ENCODE data around the gene HIGD2B.
"Not testable (repeated sequence)": the region's sequence is repeated elsewhere in the genome, so short reads cannot be mapped to it uniquely, and the experiment has no call there.

HIGD2B gene

DNA sequence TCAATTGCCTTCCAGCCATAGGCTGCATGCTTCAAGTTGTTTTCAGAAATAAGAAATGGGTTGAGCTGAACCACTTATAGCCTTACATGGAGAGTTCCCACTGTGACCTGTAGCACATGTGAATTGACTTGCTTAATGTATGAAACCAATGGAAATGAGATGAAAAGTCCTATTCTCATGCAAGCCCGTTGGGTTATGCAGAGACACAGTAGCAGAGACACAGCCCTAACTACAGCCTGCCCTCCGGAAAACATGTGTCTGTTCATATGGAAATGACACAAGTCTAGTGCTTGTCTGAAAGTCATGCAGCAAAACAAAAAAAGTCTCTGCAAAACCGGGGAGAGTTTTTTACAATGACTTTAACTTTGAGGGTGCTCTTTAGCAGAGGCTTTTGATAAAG lies 14.5 kb downstream of the HIGD2B start:
- no peak for DNase-seq

GRCh38 chr15:72670656-72671352 lies 15.2 kb downstream of the HIGD2B start:
- DNase-seq = not testable (repeated sequence)

DNA sequence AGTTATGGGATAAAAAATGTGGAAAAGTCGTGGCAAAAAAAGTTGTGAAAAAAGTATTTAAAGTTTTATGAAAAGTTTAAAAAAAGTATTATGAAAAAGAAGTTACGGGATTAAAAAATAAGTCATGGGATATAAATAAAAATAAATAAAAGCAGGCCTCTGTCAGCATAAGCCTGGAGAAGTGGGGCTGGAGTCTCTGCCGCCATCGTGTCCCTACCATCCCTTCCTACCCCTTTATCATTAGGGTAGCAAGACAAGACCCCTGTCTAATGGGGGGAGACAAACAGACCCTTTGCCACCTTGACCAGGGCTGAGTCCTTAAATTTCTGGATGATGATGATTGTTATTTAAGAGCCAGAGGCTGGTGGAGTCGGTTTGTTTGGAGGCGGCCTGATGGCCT lies 16.2 kb downstream of the HIGD2B start:
- not testable (repeated sequence) for DNase-seq

- not testable (repeated sequence) for DNase-seq
Measured at GRCh38 chr15:72665706-72666105, 20.3 kb downstream of the HIGD2B start.

DNA sequence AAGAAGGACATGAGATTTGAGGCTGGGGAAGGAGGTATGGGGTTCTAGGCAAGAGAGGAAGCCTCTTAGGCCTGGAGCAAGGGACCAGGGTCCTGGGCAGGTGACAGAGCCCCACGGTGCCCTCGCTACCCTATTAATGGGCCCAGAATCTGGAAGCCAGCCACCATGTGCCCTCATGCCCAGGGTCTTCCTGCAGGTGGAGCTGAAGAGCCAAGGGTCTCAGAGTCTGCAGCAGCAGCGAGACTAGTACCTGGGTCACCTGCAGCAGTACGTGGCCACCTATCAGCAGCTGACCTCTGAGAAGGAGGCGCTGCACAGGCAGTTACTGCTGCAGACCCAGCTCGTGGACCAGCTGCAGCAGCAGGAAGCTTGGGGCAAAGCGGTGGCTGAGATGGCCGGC lies 22.1 kb downstream of the HIGD2B start:
- not testable (repeated sequence) for DNase-seq

GRCh38 chr15:72661081-72661480 lies 24.9 kb downstream of the HIGD2B start:
- DNase-seq = not testable (repeated sequence)

DNA sequence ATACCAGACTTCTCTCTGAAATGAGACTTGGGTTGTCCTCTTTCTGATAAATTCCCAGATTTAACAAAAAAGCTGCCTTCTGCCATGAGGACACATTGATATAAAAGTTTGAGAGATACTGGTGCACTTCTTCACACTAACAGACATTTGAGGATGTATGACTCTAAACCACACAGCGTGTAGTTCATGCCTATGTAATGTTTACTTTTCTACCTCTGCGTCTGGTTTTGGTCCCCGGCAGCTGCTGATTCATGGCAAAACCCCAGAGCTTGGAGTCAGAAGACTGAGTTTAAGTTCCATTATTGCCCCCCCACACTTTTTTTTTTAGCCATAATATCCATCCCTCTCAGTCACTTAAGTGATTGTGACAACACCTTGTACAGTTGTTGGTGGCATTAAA lies 30.0 kb downstream of the HIGD2B start:
- not testable (repeated sequence) for DNase-seq

GRCh38 chr15:72654397-72654796 lies 31.6 kb downstream of the HIGD2B start, which contains the start of gene GOLGA6B:
TSS of gene GOLGA6B (plus strand) at chr15:72654697. CDS start at chr15:72654738, 41 bp downstream.
- not testable (repeated sequence) for DNase-seq

- DNase-seq = not testable (repeated sequence)
Measured at GRCh38 chr15:72648631-72649253, 37.2 kb downstream of the HIGD2B start.

DNA sequence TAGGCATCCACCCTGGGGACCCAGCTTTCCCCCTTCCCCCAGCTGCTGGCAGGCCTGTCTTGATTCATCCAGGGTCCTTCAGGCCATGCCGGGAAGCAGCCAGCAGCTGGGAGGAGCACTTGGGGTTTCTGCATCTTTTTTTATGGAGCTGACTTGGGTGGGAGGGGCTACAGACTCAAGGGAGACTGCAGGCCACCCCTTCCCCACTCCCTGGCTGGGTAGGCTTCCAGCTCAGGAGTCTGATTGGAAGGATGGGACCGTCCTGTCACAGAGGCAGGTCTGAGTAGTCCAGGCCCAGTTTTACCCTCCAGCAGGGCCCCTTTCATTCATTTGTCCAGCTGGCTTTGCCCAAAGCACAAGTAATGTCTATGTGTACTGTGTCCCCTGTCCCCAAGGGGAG lies 43.7 kb downstream of the HIGD2B start:
- DNase-seq = not testable (repeated sequence)

DNA sequence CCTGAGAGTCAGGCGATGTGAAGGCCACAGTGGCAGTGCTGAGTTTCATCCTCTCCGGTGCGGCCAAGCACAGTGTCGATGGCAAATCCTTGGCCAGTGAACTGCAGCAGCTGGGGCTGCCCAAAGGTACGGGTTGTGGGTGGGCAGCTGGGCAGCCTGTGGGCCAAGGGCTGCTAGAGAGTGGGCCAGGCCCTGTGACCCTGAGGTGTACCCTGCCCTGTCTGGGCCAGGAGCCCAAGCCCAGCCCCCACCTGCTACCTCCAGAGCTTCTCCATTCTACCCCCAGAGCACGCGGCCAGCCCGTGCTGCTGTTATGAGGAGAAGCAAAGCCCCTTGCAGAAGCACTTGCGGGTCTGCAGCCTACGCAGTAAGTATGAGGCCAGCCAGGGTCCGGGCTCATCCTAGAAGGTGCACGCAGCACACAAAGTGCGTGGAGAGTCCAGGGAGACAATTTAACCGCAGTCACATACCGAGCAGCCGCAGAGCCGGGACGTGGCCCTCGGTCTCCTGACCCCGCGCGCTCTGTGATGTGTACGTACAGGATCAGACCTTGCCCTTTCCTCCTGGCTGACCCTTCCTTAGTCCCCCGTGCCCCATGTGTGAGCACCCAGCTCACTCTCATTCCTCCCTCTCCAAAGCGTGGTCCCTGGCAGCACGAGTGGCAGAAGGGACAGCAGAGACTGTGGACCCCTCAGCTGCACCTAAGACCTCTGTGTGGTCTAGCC lies 46.1 kb downstream of the HIGD2B start:
- DNase-seq = not testable (repeated sequence)

GRCh38 chr15:72636519-72637282 lies 49.3 kb downstream of the HIGD2B start:
- not testable (repeated sequence) for DNase-seq

GRCh38 chr15:72629068-72629570 lies 56.9 kb downstream of the HIGD2B start:
- not testable (repeated sequence) for DNase-seq

DNA sequence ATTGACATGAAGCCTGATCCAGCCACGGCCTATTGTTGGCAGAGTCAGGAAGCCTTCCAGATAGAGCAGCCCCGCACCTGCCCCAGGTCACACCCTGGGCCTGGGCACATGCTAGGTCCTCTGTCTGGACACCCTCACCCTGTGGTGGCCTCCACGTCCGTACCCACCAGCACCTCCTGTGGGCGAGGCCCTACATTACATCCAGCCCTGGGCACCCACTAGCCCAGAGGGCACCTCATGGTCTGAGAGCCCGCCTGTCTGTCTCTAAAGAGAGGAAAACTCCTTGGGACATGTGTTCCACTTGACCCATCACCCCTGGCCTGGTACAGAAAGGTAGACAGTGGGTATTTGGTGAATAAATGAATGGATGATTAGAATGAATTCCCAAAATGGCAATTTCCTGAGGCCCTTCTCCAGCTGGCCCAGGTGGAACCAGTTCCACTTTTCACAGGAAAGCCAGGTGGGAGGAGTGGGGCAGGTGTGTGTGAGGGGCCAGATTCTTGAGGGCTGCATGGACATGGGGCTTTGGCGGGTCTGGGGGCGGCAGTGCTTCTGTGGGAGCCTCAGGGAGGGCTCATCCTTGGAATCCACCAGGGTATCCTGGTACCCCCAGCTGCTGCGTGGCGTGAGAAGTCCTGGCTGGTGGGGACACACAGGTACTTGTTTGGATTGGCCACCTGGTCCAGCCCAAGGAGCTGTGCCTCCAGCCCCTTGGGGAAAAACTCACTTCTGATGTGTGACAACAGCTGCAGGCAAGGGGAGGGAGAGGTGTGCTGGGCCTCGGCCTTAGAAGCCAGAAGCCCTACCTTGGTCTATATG lies 57.5 kb downstream of the HIGD2B start:
- DNase-seq = not testable (repeated sequence)

DNA sequence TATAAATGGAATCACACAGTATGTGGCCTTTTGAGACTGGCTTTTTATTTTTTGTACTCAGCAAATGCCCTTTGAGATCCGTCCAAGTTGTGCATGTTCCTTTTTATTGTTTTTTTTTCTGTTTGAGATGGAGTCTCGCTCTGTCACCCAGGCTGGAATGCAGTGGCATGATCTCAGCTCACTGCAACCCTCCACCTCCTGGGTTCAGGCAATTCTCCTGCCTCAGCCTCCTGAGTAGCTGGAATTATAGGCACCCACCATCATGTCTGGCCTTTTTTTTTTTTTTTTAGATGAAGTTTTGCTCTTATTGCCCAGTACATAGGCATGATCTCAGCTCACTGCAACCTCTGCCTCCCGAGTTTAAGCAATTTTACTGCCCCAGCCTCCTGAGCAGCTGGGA lies 59.8 kb downstream of the HIGD2B start:
- DNase-seq = not testable (repeated sequence)
